GM12878 (cell line): ENCODE results near the gene MBNL1. TPM values are rescaled to one million over a fixed set of nuclear protein-coding genes. Genes with fewer than 3 reads are reported as not detected.

Experiments used
- CBX3 ChIP-seq: fragments of 200-600 bp; sonication (generic); IDR thresholded peaks from 2 replicates; pipeline ENCODE4 v1.6.1; 2016; ENCODE audit warnings: low read depth, borderline replicate concordance
- CHD1 ChIP-seq: IDR thresholded peaks from 2 replicates; pipeline ENCODE4 v1.6.1; 2012; ENCODE audit warnings: low read depth, low read length, improper control_type of control experiment
- DPF2 ChIP-seq: fragments of 450-650 bp; IDR thresholded peaks from 2 replicates; pipeline ENCODE4 v1.6.1; 2017; ENCODE audit warnings: mild to moderate bottlenecking
- EZH2 ChIP-seq: IDR thresholded peaks from 2 replicates; pipeline ENCODE4 v1.6.1; 2012; ENCODE audit warnings: low read depth, mild to moderate bottlenecking, control low read depth, inconsistent platforms, low read length, borderline replicate concordance; ENCODE audit not compliant: control insufficient read depth
- FOXM1 ChIP-seq: IDR thresholded peaks from 2 replicates; pipeline ENCODE4 v1.6.1; 2012; ENCODE audit warnings: low read depth, mild to moderate bottlenecking, inconsistent platforms, low read length, moderate library complexity
- GABPA ChIP-seq: IDR thresholded peaks from 2 replicates; pipeline ENCODE4 v1.6.1; 2014; ENCODE audit warnings: antibody characterized with exemption, low read depth, mild to moderate bottlenecking, inconsistent platforms
- HDAC2 ChIP-seq: fragments of 200-600 bp; sonication (generic); IDR thresholded peaks from 2 replicates; pipeline ENCODE4 v1.6.1; 2017
- IKZF1 ChIP-seq: fragments of 450-650 bp; conservative IDR thresholded peaks from 2 replicates; pipeline ENCODE4 v1.6.1; 2017; ENCODE audit warnings: antibody characterized with exemption, mild to moderate bottlenecking
- IKZF2 ChIP-seq, 2 experiments: fragments of 450-650 bp; IDR thresholded peaks; 2 replicates each; pipeline ENCODE4 v1.6.1; 2017; ENCODE audit warnings: mild to moderate bottlenecking in 2 of 2, moderate library complexity in 2 of 2
- JUNB ChIP-seq: IDR thresholded peaks from 2 replicates; pipeline ENCODE4 v1.6.1; 2016; ENCODE audit warnings: antibody characterized with exemption, mild to moderate bottlenecking
- JUND ChIP-seq: IDR thresholded peaks from 2 replicates; pipeline ENCODE4 v1.6.1; 2012; ENCODE audit warnings: low read depth, mild to moderate bottlenecking, low read length, improper control_type of control experiment, moderate library complexity
- MAX ChIP-seq: IDR thresholded peaks from 2 replicates; pipeline ENCODE4 v1.6.1; 2012; ENCODE audit warnings: low read depth, low read length, improper control_type of control experiment
- MEF2B ChIP-seq: fragments of 450-650 bp; IDR thresholded peaks from 2 replicates; pipeline ENCODE4 v1.6.1; 2018; ENCODE audit warnings: mild to moderate bottlenecking, moderate library complexity; ENCODE audit not compliant: partially characterized antibody, poor library complexity, severe bottlenecking
- MYC ChIP-seq: IDR thresholded peaks from 2 replicates; pipeline ENCODE4 v1.6.1; 2011; ENCODE audit warnings: mild to moderate bottlenecking, low read length, moderate library complexity, inconsistent platforms; ENCODE audit not compliant: insufficient read depth, insufficient replicate concordance, insufficient read length, severe bottlenecking
- NFIC ChIP-seq: IDR thresholded peaks from 2 replicates; pipeline ENCODE4 v1.6.1; 2012; ENCODE audit warnings: low read depth, mild to moderate bottlenecking, inconsistent platforms, low read length, moderate library complexity
- NFXL1 ChIP-seq: fragments of 450-650 bp; IDR thresholded peaks from 2 replicates; pipeline ENCODE4 v1.6.1; 2017; ENCODE audit warnings: antibody characterized with exemption, mild to moderate bottlenecking, borderline replicate concordance
- NR2C2 ChIP-seq: IDR thresholded peaks from 2 replicates; pipeline ENCODE4 v1.6.1; 2011; ENCODE audit warnings: borderline replicate concordance, low read depth; ENCODE audit not compliant: control insufficient read depth, insufficient read length
- NR2F1 ChIP-seq: fragments of 450-650 bp; conservative IDR thresholded peaks from 2 replicates; pipeline ENCODE4 v1.6.1; 2017; ENCODE audit warnings: mild to moderate bottlenecking
- POLR2AphosphoS2 ChIP-seq: IDR thresholded peaks from 2 replicates; pipeline ENCODE4 v1.6.1; 2011; ENCODE audit warnings: low read depth, mild to moderate bottlenecking, low read length, improper control_type of control experiment, moderate library complexity
- RUNX3 ChIP-seq: IDR thresholded peaks from 2 replicates; pipeline ENCODE4 v1.6.1; 2012; ENCODE audit warnings: low read length, inconsistent platforms
- SMARCA5 ChIP-seq: fragments of 450-650 bp; IDR thresholded peaks from 2 replicates; pipeline ENCODE4 v1.6.1; 2017; ENCODE audit warnings: mild to moderate bottlenecking
- SREBF1 ChIP-seq: IDR thresholded peaks from 2 replicates; pipeline ENCODE4 v1.6.1; 2012; ENCODE audit warnings: mild to moderate bottlenecking, low read length
- SRF ChIP-seq, 2 experiments: IDR thresholded peaks; 2 replicates each; pipeline ENCODE4 v1.6.1; 2011; ENCODE audit warnings: low read depth in 2 of 2, low read length in 2 of 2, mild to moderate bottlenecking in 1 of 2, moderate library complexity in 1 of 2
- STAT1 ChIP-seq: fragments of 450-650 bp; conservative IDR thresholded peaks from 2 replicates; pipeline ENCODE4 v1.6.1; 2014; ENCODE audit warnings: antibody characterized with exemption, mild to moderate bottlenecking
- SUPT20H ChIP-seq: IDR thresholded peaks from 2 replicates; pipeline ENCODE4 v1.6.1; 2011; ENCODE audit warnings: low read depth, mild to moderate bottlenecking, low read length, moderate library complexity, borderline replicate concordance; ENCODE audit not compliant: control insufficient read depth
- TCF3 ChIP-seq: IDR thresholded peaks from 2 replicates; pipeline ENCODE4 v1.6.1; 2012; ENCODE audit warnings: low read depth, mild to moderate bottlenecking, low read length, borderline replicate concordance; ENCODE audit not compliant: insufficient read depth
- YBX1 ChIP-seq: fragments of 450-650 bp; IDR thresholded peaks from 2 replicates; pipeline ENCODE4 v1.6.1; 2016; ENCODE audit warnings: antibody characterized with exemption
- ZBTB40 ChIP-seq: fragments of 450-650 bp; IDR thresholded peaks from 2 replicates; pipeline ENCODE4 v1.6.1; 2016; ENCODE audit warnings: mild to moderate bottlenecking, moderate library complexity, borderline replicate concordance
- ZNF24 ChIP-seq: fragments of 450-650 bp; IDR thresholded peaks from 2 replicates; pipeline ENCODE4 v1.6.1; 2017; ENCODE audit warnings: antibody characterized with exemption, mild to moderate bottlenecking
- ZNF384 ChIP-seq: IDR thresholded peaks from 2 replicates; pipeline ENCODE4 v1.6.1; 2012; ENCODE audit warnings: low read depth, mild to moderate bottlenecking, low read length, improper control_type of control experiment, borderline replicate concordance
- polyA plus RNA-seq, 11 experiments: library from polyadenylated mRNA; depleted of rRNA in 4 of 11; unstranded in 6 of 11; stranded (reverse) in 5 of 11; fragments of >200 nt; fragmentation: Nextera tagmentation in 4 of 11; fragmentation: Illumina TruSeq in 1 of 11; extraction: Ambion mirVana in 4 of 11; extraction: Trizol in 1 of 11; gene quantifications; 1 replicate in 1 of 11; 2 replicates in 10 of 11; pipeline versions ENCODE4 v1.2.1 to v1.2.3, GENCODE V29; 2011 to 2016; ENCODE audit warnings: inconsistent platforms in 2 of 11, missing spikeins in 2 of 11, low read depth in 1 of 11
- total RNA-seq, 4 experiments: library from RNA; depleted of rRNA in 3 of 4; stranded (reverse); fragments of >200 nt in 3 of 4; fragmentation: Illumina TruSeq in 1 of 4; extraction: Trizol in 1 of 4; gene quantifications; 2 replicates each; pipeline versions ENCODE4 v1.2.1 to v1.2.3, GENCODE V29; 2013 to 2021

Gene MBNL1
- total and polyA plus RNA-seq, 10 of the 15 experiments (the other 5 are each of a cell fraction or from before 2014, with no cell fraction given), result 59.6 to 337 (median 143) TPM

- TF ChIP-seq ZBTB40 (no peak), CHD1 (no peak), ZNF384 (no peak; the same call in 1 of the 2 replicates), MYC (no peak), IKZF1 (peak; percentile 63), HDAC2 (no peak), POLR2AphosphoS2 (no peak), STAT1 (no peak), GABPA (0 out of 2 replicates have a peak, but pooled peaks have one; percentile 18), RUNX3 (peak; percentile 96), YBX1 (no peak), JUND (peak; percentile 71; the same call in 1 of the 2 replicates), CBX3 (no peak), ZNF24 (0 out of 2 replicates have a peak, but pooled peaks have one; percentile 41), DPF2 (peak; percentile 50; the same call in 1 of the 2 replicates), SMARCA5 (no peak), SUPT20H (no peak), SRF (IDR thresholded peaks at IDR 0.05; ENCODE audit: low read depth in 2 of 2, low read length in 2 of 2) (no peak), JUNB (peak; percentile 81), TCF3 (no peak), SREBF1 (peak; percentile 45; the same call in 1 of the 2 replicates), NR2F1 (peak; percentile 21; the same call in 1 of the 2 replicates), NR2C2 (no peak), IKZF2 (IDR thresholded peaks at IDR 0.05) (peak; percentile 82 to 84), MEF2B (peak; percentile 90), MAX (no peak), FOXM1 (peak; percentile 80; the same call in 1 of the 2 replicates), NFIC (peak; percentile 95), NFXL1 (no peak), EZH2 (no peak)
Measured at GRCh38 chr3:152302521-152303021, 33.8 kb downstream of the MBNL1 start (continued).
